HG03565 (cell line): ENCODE measurements around the gene IGF1R.

ENCODE experiments used
- ATAC-seq: cut with Tn5 transposase; IDR thresholded peaks from one replicate; pipeline ENCODE4 v1.9.1; 2021; ENCODE audit warnings: mild to moderate bottlenecking, moderate library complexity; ENCODE audit not compliant: unreplicated experiment

Gene IGF1R

DNA sequence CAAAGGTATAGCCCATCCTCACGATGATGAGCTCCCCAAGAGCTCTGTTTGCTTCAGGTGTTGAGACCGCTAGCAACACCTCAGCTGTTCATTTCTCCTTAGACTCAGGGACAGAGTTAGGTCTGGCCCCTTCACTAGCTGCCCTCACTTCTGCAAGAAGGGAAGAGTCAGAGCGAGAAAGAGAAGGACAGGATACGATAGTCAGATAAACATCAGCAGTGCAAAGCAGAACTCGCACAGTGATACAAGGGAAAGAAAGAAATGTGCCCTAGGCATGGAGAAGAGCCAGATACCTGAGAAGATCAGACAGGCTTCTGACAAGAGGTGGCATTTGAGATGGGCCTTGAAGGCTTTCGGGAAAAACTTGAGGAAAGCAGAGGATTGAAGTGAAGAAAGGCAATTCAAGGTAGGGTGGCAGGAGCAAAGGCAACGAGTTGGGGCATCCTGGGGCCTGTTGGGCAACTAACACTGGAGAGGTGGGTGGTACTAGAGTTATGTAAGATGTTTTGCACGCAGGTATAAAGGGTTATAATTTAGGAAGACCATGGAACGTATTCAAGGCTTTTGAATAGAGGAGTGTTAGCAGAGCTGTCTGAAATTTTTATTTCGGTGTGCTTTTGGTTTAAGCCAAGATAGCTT lies 253.2 kb downstream of the IGF1R start:
- ATAC-seq, result no peak

DNA sequence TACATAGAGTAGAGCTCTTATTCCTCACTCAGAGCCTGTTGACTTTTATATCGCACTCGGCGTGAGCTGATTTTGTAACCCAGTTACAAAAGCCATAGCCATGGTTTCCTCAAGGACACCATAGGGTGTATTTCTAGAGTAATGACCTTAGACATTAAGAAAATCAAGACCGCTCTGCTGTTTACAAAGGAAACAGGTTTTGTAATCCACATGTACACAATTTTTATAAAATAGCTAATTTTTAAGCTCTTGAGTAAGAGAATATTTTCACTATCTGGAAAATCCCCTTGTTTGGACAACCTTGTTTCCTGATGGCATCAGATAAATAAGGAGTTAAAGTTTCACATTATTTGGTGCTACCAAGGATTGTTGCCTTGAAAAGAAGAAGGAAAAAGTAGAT lies 254.6 kb downstream of the IGF1R start:
- ATAC-seq, result no peak

DNA sequence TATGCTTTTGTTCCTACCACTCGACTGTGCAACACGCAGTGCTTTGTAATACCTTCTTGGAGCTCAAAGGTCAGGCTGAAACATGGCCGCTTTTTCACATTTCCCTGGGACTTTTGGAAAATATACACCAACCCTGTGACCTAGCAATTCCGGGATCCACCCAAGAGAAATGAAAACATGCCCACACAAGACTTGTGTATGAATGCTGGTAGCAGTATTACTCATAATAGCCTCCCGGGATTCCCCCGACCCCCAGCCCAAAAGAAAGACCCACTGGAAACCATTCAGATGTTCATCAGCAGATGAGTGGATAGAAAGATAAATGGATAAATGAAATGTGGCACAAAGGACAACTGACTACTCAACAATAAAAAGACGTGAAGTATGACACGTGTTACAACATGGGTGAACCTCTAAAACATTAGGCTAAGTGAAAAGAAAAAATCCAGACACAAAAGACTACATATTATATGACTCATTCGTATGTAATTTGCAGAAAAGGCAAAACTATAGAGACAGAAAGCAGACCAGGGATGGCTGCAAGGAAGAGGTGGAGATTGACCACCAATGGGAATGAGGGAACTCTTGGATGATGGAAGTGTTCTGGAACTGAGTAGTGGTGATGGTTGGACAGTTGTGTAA lies 255.2 kb downstream of the IGF1R start:
- no peak for ATAC-seq

DNA sequence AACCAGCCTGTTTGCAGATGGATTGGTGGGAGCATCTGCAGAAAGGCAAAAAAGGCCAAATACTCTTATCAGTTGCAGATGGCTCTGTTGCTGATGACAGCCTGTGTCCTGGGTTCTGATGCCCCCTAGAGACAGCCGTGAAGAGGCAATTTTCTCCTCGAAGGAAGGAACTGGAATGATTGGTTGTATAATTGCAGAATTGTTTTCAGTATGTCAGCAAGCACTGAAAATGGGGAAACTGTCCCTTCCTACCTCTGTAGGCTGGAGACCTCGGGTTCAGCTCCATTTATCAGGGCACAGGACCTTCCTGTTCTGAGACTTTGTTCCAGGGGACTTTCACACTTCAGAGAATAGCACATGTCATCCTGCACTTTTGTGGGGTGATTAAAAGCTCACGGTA lies 256.2 kb downstream of the IGF1R start:
- ATAC-seq, result no peak

DNA sequence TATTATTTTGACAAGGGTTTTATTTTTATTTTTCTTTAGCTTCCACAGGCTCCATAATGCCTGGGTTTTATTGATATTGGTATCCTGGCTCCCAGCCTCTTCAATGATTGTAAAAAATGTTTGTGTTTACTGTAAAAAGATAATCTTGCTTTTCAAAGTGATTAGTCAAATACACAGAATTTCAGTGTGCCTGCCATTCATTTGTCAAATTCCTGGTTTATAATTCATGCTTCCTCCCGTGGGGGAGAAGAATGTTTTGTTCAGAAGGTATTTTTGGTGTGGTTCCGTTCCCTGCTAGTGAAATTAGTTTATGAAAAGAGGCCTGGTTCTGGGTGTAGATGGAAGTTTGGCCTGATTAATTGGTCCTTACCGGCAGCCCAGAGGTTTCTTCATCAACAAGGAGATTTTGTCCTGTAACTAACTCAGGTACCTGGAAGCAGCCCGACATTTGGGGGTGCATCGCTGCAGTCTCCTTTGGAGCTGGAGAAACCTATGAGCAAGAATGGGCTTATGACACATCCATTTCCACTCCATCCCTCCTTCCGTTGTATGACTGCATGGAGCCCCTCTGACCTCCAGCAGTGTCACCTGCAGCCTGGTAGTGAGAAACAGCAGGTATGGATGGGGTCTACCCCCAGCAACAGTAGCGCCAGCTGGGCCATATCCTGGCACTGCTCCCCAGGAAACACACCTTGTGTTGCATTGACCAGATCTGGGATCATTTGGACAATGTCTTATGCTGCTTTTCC lies 257.8 kb downstream of the IGF1R start:
- ATAC-seq, result no peak

DNA sequence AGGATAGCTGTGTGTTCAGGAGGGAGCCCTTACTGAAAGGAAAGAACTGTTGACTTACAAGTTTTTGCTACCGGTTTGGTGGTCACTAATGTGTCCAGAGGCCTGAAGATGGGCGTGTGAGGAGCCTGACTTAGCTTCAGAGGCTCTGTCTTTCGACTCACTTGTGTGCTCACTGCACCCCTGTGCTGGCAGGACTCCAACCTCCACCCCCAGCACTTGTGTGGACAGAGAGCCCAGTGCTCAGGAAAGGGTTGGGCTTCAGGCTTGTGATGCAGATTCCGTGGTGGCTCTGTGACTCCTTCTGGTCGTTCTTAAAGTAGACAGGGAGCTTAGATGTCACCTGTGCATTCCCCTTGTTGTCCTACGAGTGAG lies 258.4 kb downstream of the IGF1R start:
- ATAC-seq, result no peak

DNA sequence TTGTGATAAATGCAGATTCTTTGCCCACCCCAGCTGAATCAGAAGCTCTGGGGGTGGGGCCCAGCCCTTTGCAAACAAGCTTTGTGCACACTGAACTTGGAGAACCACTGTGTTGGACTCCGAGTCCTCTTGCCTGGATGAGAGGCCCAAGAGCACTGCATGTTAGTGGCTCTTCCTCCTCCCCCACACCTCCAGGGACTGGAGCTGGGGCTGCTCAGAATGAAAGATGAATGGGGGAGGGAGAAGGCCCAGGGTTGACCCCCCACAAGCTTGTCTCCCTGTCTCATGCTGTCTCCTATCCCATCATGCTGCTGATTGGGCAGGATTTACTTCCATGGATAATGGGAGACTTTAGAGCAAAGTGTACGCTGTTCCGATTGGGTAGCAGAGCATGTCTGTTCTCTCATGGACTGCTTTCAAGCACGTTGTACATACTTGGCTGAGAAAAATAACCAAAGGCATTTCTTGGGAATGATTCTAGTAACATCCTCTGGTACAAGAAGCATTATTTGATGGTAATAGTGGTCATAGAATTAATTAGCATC lies 259.7 kb downstream of the IGF1R start:
- ATAC-seq, result no peak

DNA sequence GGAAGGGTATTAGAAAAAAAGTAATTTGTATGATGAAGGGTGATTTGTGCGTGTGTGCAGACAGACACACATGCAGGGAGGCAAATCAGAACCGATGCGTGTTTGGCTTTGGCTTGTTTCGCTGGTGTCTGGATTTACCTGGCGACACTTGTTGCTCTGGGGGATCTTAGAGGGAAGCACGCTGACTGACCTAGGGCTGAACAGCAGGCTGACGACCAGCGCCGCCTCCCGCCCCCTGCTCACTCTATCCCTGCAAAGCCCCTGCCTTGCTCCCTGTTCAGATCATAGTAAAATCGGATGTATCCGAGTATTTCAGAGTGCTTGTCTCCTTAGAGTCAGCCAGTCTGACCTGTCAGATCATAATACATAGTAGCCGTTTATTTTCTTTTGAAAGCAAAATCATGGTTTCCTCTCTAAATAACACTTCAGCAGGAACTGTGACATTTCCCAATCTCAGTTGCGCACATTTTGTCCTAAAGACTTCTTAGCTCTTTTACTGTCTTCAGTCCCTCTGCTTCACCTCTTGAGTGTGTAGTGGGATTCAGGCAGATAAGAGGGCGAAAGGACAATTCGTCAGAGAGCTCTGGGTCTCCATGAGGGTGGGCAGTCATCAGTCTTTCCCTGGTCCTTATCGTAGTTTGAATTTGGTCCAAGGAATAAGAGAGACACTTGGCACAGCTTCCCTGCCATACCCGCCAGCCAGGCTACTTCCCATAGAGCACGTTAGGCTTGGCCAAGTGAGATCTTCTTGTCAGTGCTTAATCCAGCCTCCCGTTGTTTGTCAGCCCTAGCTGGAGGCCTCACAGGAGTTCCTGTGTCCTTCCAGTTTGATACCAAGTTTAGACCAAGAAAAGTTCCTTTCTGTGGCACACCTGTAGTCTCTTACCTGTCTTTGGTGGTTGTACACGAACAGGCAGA lies 261.9 kb downstream of the IGF1R start:
- no peak for ATAC-seq

DNA sequence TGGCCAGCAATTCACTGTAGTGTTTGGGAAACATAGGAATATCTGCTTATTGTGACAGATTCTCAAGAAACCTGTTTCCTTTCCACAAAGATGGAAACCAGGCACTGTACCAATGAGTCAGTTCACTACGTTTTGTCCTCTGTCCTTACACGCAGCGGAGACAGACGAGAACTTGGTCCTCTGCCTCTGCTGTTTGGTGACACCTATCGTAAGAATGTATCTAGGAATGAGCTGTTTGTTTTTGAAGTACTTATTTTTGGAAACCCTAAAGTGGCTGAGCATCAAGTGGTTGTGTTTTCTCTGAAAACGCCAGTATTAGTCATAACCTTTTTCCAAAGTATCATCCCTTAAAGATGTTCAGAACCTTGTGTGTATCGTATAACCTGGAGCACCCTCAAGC lies 266.3 kb downstream of the IGF1R start:
- no peak for ATAC-seq

DNA sequence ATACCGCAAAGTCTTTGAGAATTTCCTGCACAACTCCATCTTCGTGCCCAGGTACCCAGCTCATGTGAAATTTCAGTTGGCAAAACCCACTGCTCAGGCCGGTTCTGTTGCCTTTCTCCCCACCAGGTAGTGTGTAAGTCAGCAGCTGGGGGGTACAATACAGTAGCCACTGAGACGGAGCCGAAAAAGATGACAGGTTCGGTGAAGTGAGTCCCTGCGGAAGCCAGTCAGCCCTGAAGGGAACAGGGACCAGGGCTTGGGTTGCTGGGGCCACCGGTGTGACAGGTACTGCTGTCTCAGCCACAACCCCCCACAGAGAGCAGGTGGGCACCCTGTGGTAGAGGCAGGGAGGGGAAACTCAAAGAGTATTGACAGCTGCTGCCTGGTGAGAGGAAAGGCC lies 268.5 kb downstream of the IGF1R start:
- no peak for ATAC-seq

DNA sequence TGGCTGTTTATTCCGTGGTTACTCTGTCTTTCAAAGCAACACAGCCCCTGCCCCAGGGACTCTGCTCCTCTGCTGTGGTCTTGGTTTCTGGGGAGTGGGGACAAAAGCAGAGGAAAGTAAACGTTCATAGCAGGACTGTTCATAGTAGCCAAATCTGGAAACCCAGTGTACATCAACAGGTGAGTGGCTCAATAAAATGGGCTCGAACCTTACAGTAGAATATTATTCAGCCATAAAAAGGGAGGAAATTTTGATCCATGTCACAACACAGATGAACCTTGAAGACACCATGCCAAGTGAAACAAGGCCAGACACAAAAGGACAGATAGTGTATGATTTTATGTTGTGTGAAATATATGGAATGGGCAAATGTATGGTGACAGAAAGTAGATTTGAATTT lies 269.1 kb downstream of the IGF1R start:
- ATAC-seq, result no peak

DNA sequence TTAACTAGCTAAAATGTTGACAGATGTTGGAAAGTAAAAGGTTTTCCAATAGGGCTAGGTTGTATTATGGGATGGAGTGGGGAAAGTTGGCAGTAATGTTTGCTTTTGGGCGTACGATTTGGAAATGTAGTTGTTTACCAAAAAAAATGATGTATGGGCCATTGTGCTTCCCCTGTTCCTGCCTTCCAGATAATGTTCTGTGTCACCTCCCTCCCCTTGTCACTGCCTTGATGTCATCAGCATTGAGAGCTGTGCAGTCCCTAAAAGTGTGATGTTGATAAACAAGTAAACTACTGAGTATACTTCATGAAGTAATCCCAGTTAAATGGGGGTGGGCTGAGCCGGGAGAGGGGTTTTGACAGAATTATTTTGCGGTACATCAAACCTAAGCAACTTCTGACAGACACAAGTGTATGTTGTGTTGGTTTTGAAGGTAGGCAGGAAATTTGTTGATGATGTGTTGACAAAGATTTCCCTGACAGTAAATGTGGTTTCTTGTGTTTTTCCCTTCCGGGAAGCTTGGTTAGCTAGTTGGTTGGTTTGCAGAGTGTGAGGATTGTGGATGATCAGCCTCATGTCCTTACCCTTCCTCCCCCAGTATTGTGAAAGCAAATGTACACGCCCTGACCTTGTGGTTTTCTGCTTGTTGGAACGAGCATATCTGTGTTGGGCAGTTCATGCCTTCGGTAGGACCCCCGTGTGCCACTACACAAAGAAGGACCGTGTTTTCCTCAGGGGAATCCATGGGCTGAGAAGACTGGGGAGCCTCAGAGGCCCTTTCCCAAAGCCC lies 271.9 kb downstream of the IGF1R start:
- ATAC-seq, result no peak

DNA sequence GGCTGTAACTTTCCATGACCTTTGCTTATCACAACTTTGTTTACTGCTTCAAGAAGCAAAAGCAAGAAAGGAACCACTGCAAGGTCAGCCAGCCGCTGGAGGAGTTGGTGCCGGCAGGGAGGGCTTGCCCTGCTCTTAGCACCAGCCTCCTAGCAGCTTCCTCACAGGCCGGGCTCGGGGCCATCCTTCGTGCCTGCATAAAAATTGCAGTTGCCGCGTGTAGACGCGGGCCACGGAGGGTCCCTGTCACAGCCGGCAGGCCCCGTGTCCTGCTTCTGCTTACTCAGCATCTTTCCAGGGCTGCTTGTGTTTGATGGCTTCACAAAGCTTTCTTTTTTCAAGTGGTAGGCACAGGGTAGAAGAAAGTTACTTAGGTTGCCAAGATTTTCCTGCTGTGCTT lies 274.8 kb downstream of the IGF1R start:
- no peak for ATAC-seq

DNA sequence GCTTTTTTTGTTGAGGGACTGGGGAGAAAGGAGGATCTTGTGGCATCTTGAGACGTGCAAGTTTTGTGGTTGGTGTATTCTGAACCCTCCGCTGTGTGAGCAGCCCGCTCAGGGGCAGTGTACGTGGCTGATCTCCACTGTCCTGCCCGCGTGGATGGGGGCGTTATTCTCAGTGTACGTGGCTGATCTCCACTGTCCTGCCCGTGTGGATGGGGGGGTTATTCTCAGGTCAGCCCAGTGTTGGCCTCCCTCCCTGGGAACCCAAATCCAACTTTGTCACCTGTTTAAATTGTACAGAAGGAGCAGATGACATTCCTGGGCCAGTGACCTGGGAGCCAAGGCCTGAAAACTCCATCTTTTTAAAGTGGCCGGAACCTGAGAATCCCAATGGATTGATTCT lies 275.2 kb downstream of the IGF1R start:
- no peak for ATAC-seq

DNA sequence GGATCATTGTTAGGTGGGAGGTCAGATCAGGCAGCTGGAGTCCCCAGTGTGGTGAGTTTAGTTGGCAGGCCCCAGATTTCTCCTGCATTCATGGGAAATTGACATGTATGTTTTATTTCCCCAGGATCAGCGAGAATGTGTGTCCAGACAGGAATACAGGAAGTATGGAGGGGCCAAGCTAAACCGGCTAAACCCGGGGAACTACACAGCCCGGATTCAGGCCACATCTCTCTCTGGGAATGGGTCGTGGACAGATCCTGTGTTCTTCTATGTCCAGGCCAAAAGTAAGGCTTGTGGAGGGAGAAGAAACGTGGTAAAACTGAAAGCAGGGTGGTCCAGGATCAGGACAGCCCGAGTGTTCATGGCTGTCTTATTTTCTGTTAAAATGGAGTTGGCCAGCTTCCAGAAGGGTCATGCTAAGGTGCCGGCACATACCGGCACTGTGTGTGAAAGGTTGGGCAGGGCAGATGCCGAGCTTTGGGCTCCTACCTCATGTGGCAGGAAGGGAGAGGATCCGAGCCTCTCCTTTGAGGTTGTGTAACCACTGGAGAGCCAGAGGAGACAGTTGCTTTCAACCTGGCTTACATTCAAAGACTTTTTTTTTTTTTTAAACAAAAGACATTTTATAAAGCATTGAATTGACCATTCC lies 276.2 kb downstream of the IGF1R start:
- no peak for ATAC-seq

DNA sequence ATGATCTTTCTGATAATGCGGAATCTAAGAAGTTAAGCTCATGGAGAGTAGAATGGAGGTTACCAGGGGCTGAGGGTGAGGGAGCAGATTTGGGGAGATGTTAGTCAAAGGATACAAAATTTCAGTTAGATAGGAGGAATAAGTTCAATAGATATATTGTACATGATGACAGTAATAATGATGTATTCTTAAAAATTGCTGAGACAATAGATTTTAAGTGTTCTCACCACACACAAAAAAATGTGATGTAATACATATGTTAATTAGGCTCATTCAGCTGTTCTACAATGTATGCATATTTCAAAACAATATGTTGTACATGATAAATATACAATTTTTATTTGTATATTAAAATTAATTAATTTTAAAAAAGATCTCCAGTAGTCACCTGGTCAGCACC lies 277.9 kb downstream of the IGF1R start:
- ATAC-seq, result no peak

DNA sequence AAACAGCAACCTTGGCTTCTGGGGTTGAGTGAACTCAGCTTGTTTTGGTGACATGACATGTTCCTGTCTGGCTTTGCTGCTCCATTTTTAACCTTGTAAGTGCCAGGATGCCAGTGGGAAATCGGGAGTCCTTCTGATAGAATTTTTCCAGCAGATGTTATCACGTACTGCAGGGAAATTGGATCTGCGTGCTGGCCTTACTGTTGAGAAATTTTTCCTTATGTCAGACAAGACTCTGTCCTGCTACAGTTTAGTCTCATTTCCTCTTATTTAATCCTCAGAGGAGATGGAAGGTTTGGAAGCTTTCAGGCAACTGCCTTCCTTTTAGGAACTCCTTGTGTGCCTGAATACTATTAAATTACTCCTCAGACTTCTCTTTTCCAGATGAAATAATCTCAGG lies 278.7 kb downstream of the IGF1R start:
- ATAC-seq, result no peak

DNA sequence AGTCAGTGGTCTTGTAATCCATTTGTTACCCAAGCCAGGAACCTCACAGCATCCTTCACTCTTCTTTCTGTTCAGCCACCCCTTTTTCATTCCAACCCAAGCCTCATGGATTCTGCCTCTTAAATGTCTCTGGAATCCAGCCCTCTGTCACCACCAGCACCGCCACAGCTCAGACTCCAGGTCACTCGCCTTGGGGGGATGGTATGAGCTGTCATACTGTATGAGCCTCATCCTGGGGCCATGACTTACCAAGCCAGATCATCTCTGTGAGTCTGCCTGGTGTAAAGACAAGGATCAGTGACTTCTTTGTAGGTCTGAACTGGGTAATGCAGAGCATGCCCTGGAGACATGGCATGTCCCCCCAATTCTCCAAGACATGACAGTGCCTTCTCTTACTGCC lies 279.7 kb downstream of the IGF1R start:
- ATAC-seq, result no peak

DNA sequence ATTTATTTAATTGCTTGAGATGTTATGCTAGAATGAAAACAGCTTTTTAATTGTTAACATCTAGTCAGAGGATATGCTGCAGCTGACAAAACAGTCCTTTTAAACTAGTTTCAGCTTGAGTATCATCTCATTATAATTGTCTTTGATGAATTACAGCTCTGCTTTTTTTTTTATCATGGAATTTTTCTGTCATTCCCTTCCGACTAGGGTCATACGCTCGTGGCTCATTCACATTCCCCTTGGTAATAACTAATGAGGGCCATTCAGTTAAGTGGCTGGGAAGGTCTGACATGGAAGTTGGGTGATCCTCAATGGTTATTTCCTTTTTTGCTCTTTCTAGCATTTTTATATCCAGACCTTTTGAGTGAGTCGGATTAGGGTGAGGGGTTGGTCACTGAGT lies 282.2 kb downstream of the IGF1R start:
- ATAC-seq, result no peak

DNA sequence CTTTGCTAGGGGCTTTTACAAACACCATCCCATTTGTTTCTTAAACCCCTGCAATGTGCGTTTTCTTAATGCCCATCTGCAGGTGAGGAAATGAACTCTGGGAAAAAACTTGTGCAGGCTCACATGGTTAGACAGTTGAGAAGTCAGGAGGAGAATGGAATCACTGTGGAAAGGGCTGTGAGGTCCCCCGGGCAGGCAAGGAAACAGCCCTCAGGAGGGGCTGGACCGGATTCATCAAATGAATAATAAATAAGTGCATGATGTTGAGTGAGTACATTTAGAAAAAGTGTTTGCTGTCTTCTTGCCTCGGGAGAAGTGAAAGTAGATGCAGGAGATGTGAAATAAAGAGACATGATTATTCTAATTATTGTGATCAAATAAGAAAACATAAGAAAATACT lies 282.7 kb downstream of the IGF1R start:
- no peak for ATAC-seq
